Measurements from ENCODE around the gene FKBP10.
"Not testable (repeated sequence)": the region's sequence is repeated elsewhere in the genome, so short reads cannot be mapped to it uniquely, and the experiment has no call there.

Gene FKBP10

GRCh38 chr17:41829961-41830360, 17.2 kb downstream of the FKBP10 start:
- not testable (repeated sequence) for H3K27ac ChIP-seq (ENCODE audit: low read depth, low read length); H3K9ac ChIP-seq (ENCODE audit: low read depth, low read length); H3K9me3 ChIP-seq (ENCODE audit: insufficient read depth, low read depth, low read length); H3K4me3 ChIP-seq (ENCODE audit: low read length); H3K4me1 ChIP-seq (ENCODE audit: insufficient read depth, low read length); H3K27me3 ChIP-seq (ENCODE audit: insufficient read depth, low read length)
- peaks cover 67% of the 10 kb centered on the region for H3K36me3 ChIP-seq (ENCODE audit: insufficient read depth, low read length)
- WGBS = 86% methylated on average over 10 of the region's 10 CpGs

GRCh38 chr17:41835214-41835799, 22.5 kb downstream of the FKBP10 start:
- Histone ChIP-seq H3K27ac (ENCODE audit: low read depth, low read length) (no peak overlapping the region), H3K27me3 (ENCODE audit: insufficient read depth, low read length) (peaks cover 11% of the 10 kb centered on the region), H3K4me3 (ENCODE audit: low read length) (peak overlapping the region; percentile 84), H3K9me3 (ENCODE audit: insufficient read depth, low read depth, low read length) (no peaks in the 10 kb centered on the region), H3K36me3 (ENCODE audit: insufficient read depth, low read length) (peaks cover 31% of the 10 kb centered on the region), H3K9ac (ENCODE audit: low read depth, low read length) (peak overlapping the region; percentile 81), H3K4me1 (ENCODE audit: insufficient read depth, low read length) (peaks cover 6% of the 10 kb centered on the region; the same call in 1 of the 2 replicates)
- 16% methylated on average over 13 of the region's 13 CpGs for WGBS

GRCh38 chr17:41835800-41836549, 23.2 kb downstream of the FKBP10 start, which contains the start of gene NT5C3B:
TSS of gene NT5C3B (minus strand) at chr17:41836232. CDS start at chr17:41836193, 39 bp downstream.
- H3K9me3 ChIP-seq (ENCODE audit: insufficient read depth, low read depth, low read length) = no peaks in the 10 kb centered on the region
- WGBS = 1% methylated on average over 65 of the region's 72 CpGs

GRCh38 chr17:41836550-41837196, 23.9 kb downstream of the FKBP10 start:
- WGBS = 76% methylated on average over 21 of the region's 21 CpGs
- Histone ChIP-seq H3K4me1 (ENCODE audit: insufficient read depth, low read length) (peaks cover 6% of the 10 kb centered on the region; the same call in 1 of the 2 replicates), H3K27ac (ENCODE audit: low read depth, low read length) (no peak overlapping the region), H3K9ac (ENCODE audit: low read depth, low read length) (peak overlapping the region; percentile 57; the same call in 1 of the 2 replicates), H3K36me3 (ENCODE audit: insufficient read depth, low read length) (peaks cover 19% of the 10 kb centered on the region), H3K9me3 (ENCODE audit: insufficient read depth, low read depth, low read length) (no peaks in the 10 kb centered on the region), H3K4me3 (ENCODE audit: low read length) (peak overlapping the region; percentile 84), H3K27me3 (ENCODE audit: insufficient read depth, low read length) (peaks cover 11% of the 10 kb centered on the region)

More at GRCh38 chr17:41835800-41836549, 23.2 kb downstream of the FKBP10 start, which contains the start of gene NT5C3B:
- Histone ChIP-seq H3K27me3 (ENCODE audit: insufficient read depth, low read length) (peaks cover 11% of the 10 kb centered on the region), H3K9ac (ENCODE audit: low read depth, low read length) (peak within 1 kb of the TSS; percentile 81), H3K4me3 (ENCODE audit: low read length) (peak within 1 kb of the TSS; percentile 84), H3K36me3 (ENCODE audit: insufficient read depth, low read length) (peaks cover 25% of the 10 kb centered on the region), H3K27ac (ENCODE audit: low read depth, low read length) (no peak within 1 kb of the TSS), H3K4me1 (ENCODE audit: insufficient read depth, low read length) (peaks cover 6% of the 10 kb centered on the region; the same call in 1 of the 2 replicates)

- H3K36me3 ChIP-seq (ENCODE audit: insufficient read depth, low read length) = peaks cover 7% of the 10 kb centered on the region
- H3K9ac ChIP-seq (ENCODE audit: low read depth, low read length) = no peak within 1 kb of the TSS
- peaks cover 6% of the 10 kb centered on the region; the same call in 1 of the 2 replicates for H3K4me1 ChIP-seq (ENCODE audit: insufficient read depth, low read length)
- no peak within 1 kb of the TSS for H3K4me3 ChIP-seq (ENCODE audit: low read length)
- WGBS = 96% methylated on average over 15 of the region's 15 CpGs
- H3K9me3 ChIP-seq (ENCODE audit: insufficient read depth, low read depth, low read length) = no peaks in the 10 kb centered on the region
- H3K27ac ChIP-seq (ENCODE audit: low read depth, low read length) = no peak within 1 kb of the TSS
- H3K27me3 ChIP-seq (ENCODE audit: insufficient read depth, low read length) = peaks cover 11% of the 10 kb centered on the region
Measured at GRCh38 chr17:41837761-41838538, 25.1 kb downstream of the FKBP10 start, which contains the start of gene KLHL10. TSS of gene KLHL10 (plus strand) at chr17:41837825. CDS start at chr17:41837933, 108 bp downstream.

- not testable (repeated sequence) for H3K9me3 ChIP-seq (ENCODE audit: insufficient read depth, low read depth, low read length); H3K27ac ChIP-seq (ENCODE audit: low read depth, low read length); H3K36me3 ChIP-seq (ENCODE audit: insufficient read depth, low read length); H3K4me3 ChIP-seq (ENCODE audit: low read length); H3K9ac ChIP-seq (ENCODE audit: low read depth, low read length); H3K4me1 ChIP-seq (ENCODE audit: insufficient read depth, low read length)
- WGBS = 97% methylated on average over 2 of the region's 2 CpGs
- peaks cover 11% of the 10 kb centered on the region for H3K27me3 ChIP-seq (ENCODE audit: insufficient read depth, low read length)
Measured at GRCh38 chr17:41839448-41839847, 26.6 kb downstream of the FKBP10 start.

- not testable (repeated sequence) for H3K4me3 ChIP-seq (ENCODE audit: low read length); H3K4me1 ChIP-seq (ENCODE audit: insufficient read depth, low read length); H3K27ac ChIP-seq (ENCODE audit: low read depth, low read length); H3K9ac ChIP-seq (ENCODE audit: low read depth, low read length); H3K36me3 ChIP-seq (ENCODE audit: insufficient read depth, low read length); H3K9me3 ChIP-seq (ENCODE audit: insufficient read depth, low read depth, low read length)
- H3K27me3 ChIP-seq (ENCODE audit: insufficient read depth, low read length) = peaks cover 11% of the 10 kb centered on the region
- WGBS = 92% methylated on average over 6 of the region's 6 CpGs
Measured at GRCh38 chr17:41840781-41841180, 28.0 kb downstream of the FKBP10 start.

- no peak overlapping the region for H3K4me3 ChIP-seq (ENCODE audit: low read length)
- H3K36me3 ChIP-seq (ENCODE audit: insufficient read depth, low read length) = peaks cover 3% of the 10 kb centered on the region; the same call in 1 of the 2 replicates
- no peaks in the 10 kb centered on the region for H3K27me3 ChIP-seq (ENCODE audit: insufficient read depth, low read length)
- no peak overlapping the region for H3K9ac ChIP-seq (ENCODE audit: low read depth, low read length)
- 88% methylated on average over 6 of the region's 6 CpGs for WGBS
- no peaks in the 10 kb centered on the region for H3K9me3 ChIP-seq (ENCODE audit: insufficient read depth, low read depth, low read length)
- H3K4me1 ChIP-seq (ENCODE audit: insufficient read depth, low read length) = 0 out of 2 replicates have a peak, but pooled peaks cover 3% of the 10 kb centered on the region
- no peak overlapping the region for H3K27ac ChIP-seq (ENCODE audit: low read depth, low read length)
Measured at GRCh38 chr17:41844971-41845370, 32.2 kb downstream of the FKBP10 start.

- 91% methylated on average over 3 of the region's 4 CpGs for WGBS
- Histone ChIP-seq H3K36me3 (ENCODE audit: insufficient read depth, low read length) (peaks cover 22% of the 10 kb centered on the region), H3K4me1 (ENCODE audit: insufficient read depth, low read length) (0 out of 2 replicates have a peak, but pooled peaks cover 3% of the 10 kb centered on the region), H3K27ac (ENCODE audit: low read depth, low read length) (no peak overlapping the region), H3K9ac (ENCODE audit: low read depth, low read length) (no peak overlapping the region), H3K4me3 (ENCODE audit: low read length) (no peak overlapping the region), H3K9me3 (ENCODE audit: insufficient read depth, low read depth, low read length) (no peaks in the 10 kb centered on the region), H3K27me3 (ENCODE audit: insufficient read depth, low read length) (no peaks in the 10 kb centered on the region)
Measured at GRCh38 chr17:41848788-41849187, 36.0 kb downstream of the FKBP10 start.

GRCh38 chr17:41849251-41849990, 36.6 kb downstream of the FKBP10 start:
- 0 out of 2 replicates have a peak, but pooled peaks cover 3% of the 10 kb centered on the region for H3K4me1 ChIP-seq (ENCODE audit: insufficient read depth, low read length)
- H3K4me3 ChIP-seq (ENCODE audit: low read length) = no peak overlapping the region
- no peaks in the 10 kb centered on the region for H3K27me3 ChIP-seq (ENCODE audit: insufficient read depth, low read length)
- WGBS = 86% methylated on average over 2 of the region's 4 CpGs
- H3K9me3 ChIP-seq (ENCODE audit: insufficient read depth, low read depth, low read length) = no peaks in the 10 kb centered on the region
- H3K9ac ChIP-seq (ENCODE audit: low read depth, low read length) = no peak overlapping the region
- H3K36me3 ChIP-seq (ENCODE audit: insufficient read depth, low read length) = peaks cover 28% of the 10 kb centered on the region
- no peak overlapping the region for H3K27ac ChIP-seq (ENCODE audit: low read depth, low read length)

Measured in HUES64 (cell line).